Neuron (in vitro differentiated cells): Measurements from ENCODE around the gene TTL.
A peak's percentile ranks its signal among the peaks of the same experiment; 100 is the strongest.
"Not testable (repeated sequence)": the region's sequence is repeated elsewhere in the genome, so short reads cannot be mapped to it uniquely, and the experiment has no call there.

Experiments used
- H2AFZ ChIP-seq: one replicate; pipeline ENCODE4 v1.6.1; 2013; ENCODE audit warnings: low read depth, mild to moderate bottlenecking, inconsistent platforms, low read length, moderate library complexity
- H3K27me3 ChIP-seq: one replicate; pipeline ENCODE4 v1.6.1; 2013; ENCODE audit warnings: low read length; ENCODE audit not compliant: insufficient read depth
- H3K36me3 ChIP-seq: one replicate; pipeline ENCODE4 v1.6.1; 2013; ENCODE audit warnings: low read length; ENCODE audit not compliant: insufficient read depth
- H3K4me1 ChIP-seq: one replicate; pipeline ENCODE4 v1.6.1; 2013; ENCODE audit warnings: low read length; ENCODE audit not compliant: insufficient read depth
- H3K4me3 ChIP-seq: 2 replicates; pipeline ENCODE4 v1.5.1; 2013; ENCODE audit warnings: mild to moderate bottlenecking, low read length, moderate library complexity
- H3K9me3 ChIP-seq: one replicate; pipeline ENCODE4 v1.6.1; 2013; ENCODE audit warnings: low read length

Gene TTL

GRCh38 chr2:112481528-112482233 lies at the start of gene TTL:
Gene TTL (plus strand): TSS chr2:112482156. CDS start chr2:112482345, 189 bp downstream.
- peaks cover 19% of the 10 kb centered on the region for H3K4me1 ChIP-seq
- H3K27me3 ChIP-seq, result no peaks in the 10 kb centered on the region
- H2AFZ ChIP-seq, result peak within 1 kb of the TSS; percentile 99
- peak within 1 kb of the TSS; percentile 73 for H3K4me3 ChIP-seq
- H3K9me3 ChIP-seq, result peaks cover 7% of the 10 kb centered on the region
- peaks cover 17% of the 10 kb centered on the region for H3K36me3 ChIP-seq

DNA sequence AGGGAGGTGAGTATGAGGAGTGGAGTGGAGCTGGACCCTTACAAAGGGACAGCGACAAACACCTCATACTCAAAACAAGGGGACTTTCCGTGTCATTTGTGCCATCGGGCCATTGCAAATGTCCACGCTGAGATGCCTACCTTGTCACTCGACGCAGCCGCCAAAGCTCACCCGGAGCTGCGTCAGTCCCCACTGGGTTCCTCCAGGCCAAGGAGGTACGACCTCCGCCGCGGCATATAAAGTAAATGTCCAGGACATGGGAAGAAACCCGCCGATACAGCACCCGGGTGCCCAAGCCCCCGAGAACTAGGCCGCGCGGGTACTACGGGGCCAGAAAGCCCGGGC lies 49.6 kb upstream of the TTL start:
- not testable (repeated sequence) for H3K4me1 ChIP-seq, H3K4me3 ChIP-seq, H3K9me3 ChIP-seq, H3K27me3 ChIP-seq, H3K36me3 ChIP-seq, H2AFZ ChIP-seq

- H3K9me3 ChIP-seq, H3K4me3 ChIP-seq: not testable (repeated sequence)
Observed at GRCh38 chr2:112432735-112433479, 49.0 kb upstream of the TTL start.

DNA sequence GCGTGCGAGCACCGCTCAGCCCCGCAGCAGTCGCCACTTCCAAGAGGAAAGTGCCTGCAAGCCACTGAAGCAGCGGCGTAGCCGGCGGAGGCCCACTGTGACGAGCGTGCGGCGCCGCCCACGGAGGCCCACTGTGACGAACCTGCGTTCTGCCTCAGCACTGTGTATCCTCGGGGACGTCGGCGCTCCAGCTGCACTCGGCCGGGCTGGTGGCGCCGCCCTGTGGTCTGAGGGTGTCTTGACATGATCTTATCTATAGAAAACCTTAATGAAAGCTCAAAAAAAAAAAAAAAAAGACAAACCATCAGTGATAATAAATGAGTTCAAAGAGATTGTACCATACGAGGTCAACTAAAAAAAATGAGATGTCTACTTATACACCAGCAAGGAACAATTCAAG lies 48.5 kb upstream of the TTL start, which contains the start of gene RGPD8:
Gene RGPD8, minus strand, starts transcription at position 166 of the 400 bp plus-strand sequence. CDS start 192 bp downstream, outside the sequence.
- not testable (repeated sequence) for H3K36me3 ChIP-seq, H3K4me3 ChIP-seq, H3K4me1 ChIP-seq, H3K27me3 ChIP-seq, H2AFZ ChIP-seq, H3K9me3 ChIP-seq

More at GRCh38 chr2:112432735-112433479, 49.0 kb upstream of the TTL start:
- H3K36me3 ChIP-seq, H3K4me1 ChIP-seq, H3K27me3 ChIP-seq, H2AFZ ChIP-seq: not testable (repeated sequence)

DNA sequence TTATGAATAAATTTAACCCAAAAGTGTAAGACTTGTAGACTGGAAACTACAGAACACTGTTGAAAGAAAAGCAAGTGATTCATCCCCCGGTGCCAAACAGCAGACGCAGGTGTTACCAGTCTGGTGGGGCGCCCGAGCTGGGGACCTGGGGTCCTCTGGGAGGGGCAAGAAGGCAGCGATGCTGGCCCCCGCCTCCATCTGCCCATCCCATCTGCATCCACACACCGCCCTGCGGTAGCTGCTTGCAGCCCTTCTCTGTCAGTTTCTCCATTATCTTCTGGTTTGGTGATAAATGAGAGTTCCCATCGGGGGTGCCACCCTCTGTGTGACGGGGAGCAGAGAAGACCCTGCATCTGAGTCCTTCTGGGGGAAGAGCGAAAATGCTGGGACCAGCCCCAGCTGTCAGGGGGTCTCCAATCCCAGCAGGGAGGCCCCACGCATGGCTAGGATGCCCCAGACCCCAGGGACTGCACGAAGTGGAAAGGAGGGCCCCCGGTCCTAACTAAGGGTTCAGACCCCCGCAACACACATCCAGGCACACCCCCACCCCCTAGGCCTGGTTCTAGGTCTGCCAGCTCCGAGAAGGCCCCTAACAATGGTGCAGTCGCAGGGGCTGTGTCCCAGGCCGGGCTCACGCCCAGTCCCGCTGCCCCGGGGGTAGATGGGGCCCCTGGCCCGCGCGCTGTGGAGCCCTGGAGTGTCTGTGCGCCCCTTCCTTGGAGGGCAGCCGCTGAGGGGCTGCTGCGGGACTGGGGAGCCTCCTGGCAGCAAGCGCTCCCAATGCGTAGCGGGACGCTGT lies 47.8 kb upstream of the TTL start:
- Histone ChIP-seq H2AFZ (no peak overlapping the region), H3K4me1 (no peaks in the 10 kb centered on the region), H3K27me3 (peaks cover 4% of the 10 kb centered on the region), H3K9me3 (no peaks in the 10 kb centered on the region), H3K4me3 (no peak overlapping the region), H3K36me3 (no peaks in the 10 kb centered on the region)

DNA sequence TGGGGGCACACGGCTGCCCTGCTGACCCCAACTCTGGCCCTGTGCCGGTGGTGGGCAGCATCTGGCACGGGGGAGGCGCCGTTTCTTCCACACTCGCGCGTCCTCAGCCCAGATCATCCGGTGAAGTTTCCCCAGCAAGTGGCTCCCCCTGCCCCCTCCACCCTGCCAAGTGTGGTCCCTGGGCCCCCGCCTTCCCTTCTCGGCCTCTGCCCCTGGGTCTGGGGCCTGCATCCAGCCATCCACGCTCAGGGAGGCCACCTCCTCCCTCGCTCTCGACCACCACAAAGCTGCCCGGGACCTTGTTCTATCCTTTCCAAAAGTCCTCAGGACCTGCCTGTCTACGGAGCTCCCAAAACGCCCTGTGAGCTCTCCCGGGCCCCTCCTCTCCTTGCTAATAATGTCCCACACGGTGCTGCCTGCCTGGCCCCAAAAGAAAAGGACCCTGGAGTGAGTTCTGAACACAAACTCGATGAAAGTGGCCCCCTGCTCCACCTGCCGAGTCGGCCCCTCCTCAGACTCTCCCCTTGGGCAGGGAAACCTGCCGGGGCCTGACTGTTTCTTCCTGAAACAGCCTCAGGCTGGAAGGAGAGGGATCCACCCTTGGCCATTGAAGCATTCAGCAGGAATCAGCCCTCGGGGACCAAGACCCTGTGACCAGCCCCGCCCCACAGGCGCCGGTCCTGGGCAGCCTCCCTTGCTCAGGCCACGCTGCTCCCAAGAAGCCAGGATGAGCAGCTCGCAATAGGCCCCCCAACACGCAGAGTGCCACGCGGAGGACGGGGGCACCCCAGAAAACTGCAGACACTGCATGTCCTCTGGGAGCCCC lies 46.9 kb upstream of the TTL start:
- H3K36me3 ChIP-seq, H3K9me3 ChIP-seq, H3K4me3 ChIP-seq, H2AFZ ChIP-seq, H3K27me3 ChIP-seq, H3K4me1 ChIP-seq: not testable (repeated sequence)

GRCh38 chr2:112435716-112436431 lies 46.1 kb upstream of the TTL start:
- not testable (repeated sequence) for H3K4me3 ChIP-seq, H2AFZ ChIP-seq, H3K4me1 ChIP-seq, H3K36me3 ChIP-seq, H3K27me3 ChIP-seq, H3K9me3 ChIP-seq

DNA sequence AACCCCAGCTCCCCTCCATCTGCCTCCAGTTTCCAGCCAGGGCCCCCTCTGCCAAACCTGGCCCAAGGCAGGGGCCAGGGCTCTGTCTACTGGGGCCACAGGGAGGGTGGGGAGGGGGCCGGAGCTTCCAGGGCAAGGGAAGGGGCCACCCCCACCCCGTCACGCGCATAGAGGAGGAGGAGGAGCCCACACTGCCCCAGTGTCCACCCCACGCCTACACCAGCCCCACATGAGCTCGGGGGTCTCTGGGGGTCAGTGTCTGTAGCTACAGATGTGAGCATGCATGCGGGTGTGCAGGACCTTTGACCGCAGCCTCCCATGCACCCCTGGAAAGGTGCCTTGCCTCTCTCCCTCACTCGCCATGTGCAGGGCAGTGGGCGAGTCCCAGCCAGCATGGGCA lies 45.0 kb upstream of the TTL start:
- H3K4me3 ChIP-seq, H3K4me1 ChIP-seq, H2AFZ ChIP-seq, H3K9me3 ChIP-seq, H3K27me3 ChIP-seq, H3K36me3 ChIP-seq: not testable (repeated sequence)

DNA sequence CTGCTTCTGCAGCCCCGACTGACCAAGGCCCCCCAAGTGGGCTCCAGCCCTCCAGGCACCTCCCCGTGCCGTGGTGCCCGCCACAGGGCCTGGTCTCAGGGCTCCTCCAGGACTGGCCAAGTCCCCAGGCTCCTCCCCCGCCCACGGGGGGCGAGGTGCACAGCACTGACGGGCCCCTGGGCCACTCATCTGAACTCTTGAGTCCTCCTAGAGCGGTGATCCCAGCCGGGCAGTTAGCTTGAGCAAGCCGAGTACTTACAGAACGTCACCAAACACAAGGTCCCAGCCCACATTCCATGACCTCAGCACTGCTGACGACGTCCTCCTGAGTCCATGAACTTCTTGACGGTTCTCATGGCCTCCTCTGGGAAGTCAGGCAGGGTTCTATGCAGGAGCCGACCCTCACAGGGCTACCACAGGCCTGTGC lies 44.5 kb upstream of the TTL start:
- not testable (repeated sequence) for H3K4me1 ChIP-seq, H3K27me3 ChIP-seq, H2AFZ ChIP-seq, H3K36me3 ChIP-seq, H3K9me3 ChIP-seq, H3K4me3 ChIP-seq

DNA sequence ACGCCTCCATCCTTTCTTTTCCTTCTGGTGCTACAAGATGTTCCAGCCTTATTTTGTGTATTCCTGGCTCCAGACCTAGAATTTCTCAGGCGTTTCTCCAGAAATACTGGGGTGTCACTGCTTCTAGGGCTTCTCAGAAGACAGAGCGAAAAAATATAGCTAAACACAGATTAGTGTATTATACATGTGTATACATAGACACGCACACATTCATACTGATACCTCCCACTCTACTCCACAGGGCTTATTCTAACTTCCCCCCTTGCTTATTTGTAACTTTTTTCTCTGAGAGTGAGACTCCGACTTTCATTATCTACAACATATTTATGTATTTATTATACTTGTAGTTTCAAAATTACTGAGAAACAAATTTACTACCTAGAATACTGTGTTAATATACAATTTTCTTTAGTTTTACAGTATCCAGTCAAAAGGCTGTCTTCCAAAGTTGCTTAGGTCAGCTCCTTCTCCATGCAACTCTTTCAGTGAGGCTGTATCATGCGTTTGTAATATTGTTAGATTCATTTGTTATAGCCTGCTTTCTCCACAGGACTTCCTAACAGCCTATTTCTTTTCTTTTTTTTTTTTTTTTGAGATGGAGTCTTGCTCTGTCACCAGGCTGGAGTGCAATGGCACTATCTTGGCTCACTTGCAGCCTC lies 43.2 kb upstream of the TTL start:
- H2AFZ ChIP-seq, H3K9me3 ChIP-seq, H3K4me1 ChIP-seq, H3K4me3 ChIP-seq, H3K36me3 ChIP-seq, H3K27me3 ChIP-seq: not testable (repeated sequence)

DNA sequence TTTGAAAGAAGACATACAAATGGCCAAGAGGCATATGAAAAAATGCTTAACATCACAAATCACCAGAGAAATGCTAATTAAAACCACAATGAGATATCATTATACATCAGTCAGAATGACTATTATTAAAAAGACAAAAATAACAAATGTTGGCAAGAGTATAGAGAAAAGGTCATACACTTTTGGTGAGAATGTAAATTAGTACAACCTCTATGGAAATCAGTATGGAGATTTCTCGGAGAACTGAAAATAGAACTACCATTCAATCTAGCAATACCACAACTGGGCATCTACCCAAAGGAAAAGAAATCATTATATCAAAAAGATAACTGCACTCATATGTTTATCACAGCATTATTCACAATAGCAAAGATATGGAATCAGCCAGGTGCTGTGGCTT lies 37.7 kb upstream of the TTL start:
- H3K9me3 ChIP-seq, H2AFZ ChIP-seq, H3K27me3 ChIP-seq, H3K4me3 ChIP-seq, H3K36me3 ChIP-seq, H3K4me1 ChIP-seq: not testable (repeated sequence)

- Histone ChIP-seq H3K4me1 (peaks cover 16% of the 10 kb centered on the region), H2AFZ (no peak overlapping the region), H3K9me3 (peaks cover 2% of the 10 kb centered on the region), H3K4me3 (no peak overlapping the region), H3K36me3 (no peaks in the 10 kb centered on the region), H3K27me3 (no peaks in the 10 kb centered on the region)
Observed at GRCh38 chr2:112449854-112450253, 32.1 kb upstream of the TTL start.
